ENCODE data around the gene PGLYRP4. TPM values are rescaled to one million over a fixed set of nuclear protein-coding genes. Genes with fewer than 3 reads are reported as not detected.

The PGLYRP4 gene
- polyA plus RNA-seq, 1 donor = not detected

GRCh38 chr1:153288634-153289275 lies 59.9 kb downstream of the PGLYRP4 start:
- no peak for DNase-seq (ENCODE audit: low read depth)

Other genes starting within 250 kb of the PGLYRP4 start
- gene SPRR2F, start 235.3 kb downstream of the PGLYRP4 start, polyA plus RNA-seq (ENCODE audit: insufficient read length) = not detected
- gene SPRR2G, start 198.0 kb downstream of the PGLYRP4 start, polyA plus RNA-seq (ENCODE audit: insufficient read length) = not detected
- gene LELP1, start 145.4 kb downstream of the PGLYRP4 start, polyA plus RNA-seq (ENCODE audit: insufficient read length) = not detected
- gene PRR9, start 131.3 kb downstream of the PGLYRP4 start, polyA plus RNA-seq (ENCODE audit: insufficient read length) = not detected
- not detected for gene LORICRIN, start 89.2 kb downstream of the PGLYRP4 start, polyA plus RNA-seq (ENCODE audit: insufficient read length)
- not detected for gene PGLYRP3, start 35.9 kb downstream of the PGLYRP4 start, polyA plus RNA-seq (ENCODE audit: insufficient read length)
- gene S100A9, start 9.0 kb upstream of the PGLYRP4 start, polyA plus RNA-seq (ENCODE audit: insufficient read length) = 21.2 TPM
- gene S100A12, start 26.8 kb upstream of the PGLYRP4 start, polyA plus RNA-seq (ENCODE audit: insufficient read length) = 2.7 TPM
- 16.1 TPM for gene S100A8, start 42.2 kb upstream of the PGLYRP4 start, polyA plus RNA-seq (ENCODE audit: insufficient read length)
- not detected for gene S100A7A, start 67.7 kb upstream of the PGLYRP4 start, polyA plus RNA-seq (ENCODE audit: insufficient read length)
- not detected for gene S100A7, start 111.8 kb upstream of the PGLYRP4 start, polyA plus RNA-seq (ENCODE audit: insufficient read length)
- gene S100A6, start 187.2 kb upstream of the PGLYRP4 start, polyA plus RNA-seq (ENCODE audit: insufficient read length) = 191 TPM
- gene S100A5, start 192.1 kb upstream of the PGLYRP4 start, polyA plus RNA-seq (ENCODE audit: insufficient read length) = 0.27 TPM
- 188 TPM for gene S100A4, start 197.0 kb upstream of the PGLYRP4 start, polyA plus RNA-seq (ENCODE audit: insufficient read length)
- gene S100A3, start 200.4 kb upstream of the PGLYRP4 start, polyA plus RNA-seq (ENCODE audit: insufficient read length) = 0.77 TPM
- gene S100A2, start 217.0 kb upstream of the PGLYRP4 start, polyA plus RNA-seq (ENCODE audit: insufficient read length) = 2.0 TPM